Body of pancreas (tissue), 4 donors: ENCODE data around the gene F8. TPM values are rescaled to one million over a fixed set of nuclear protein-coding genes. Genes with fewer than 3 reads are reported as not detected.
"Not testable (repeated sequence)": the region's sequence is repeated elsewhere in the genome, so short reads cannot be mapped to it uniquely, and the experiment has no call there.

ENCODE experiments used
- ATAC-seq: fragments of 150-250 bp; one replicate; pipeline ENCODE4 v1.9.1; 2016
- DNase-seq, 4 donors: peaks; one replicate each; pipeline ENCODE4 v3.0.0-alpha.2; 2019
- H3K27ac ChIP-seq, 4 donors: fragments of 200-600 bp; sonication (generic); 1 replicate in 3 of 4; 2 replicates in 1 of 4; pipeline versions ENCODE4 v1.5.1 to v1.6.1; 2016 to 2019; ENCODE audit warnings: mild to moderate bottlenecking in 1 of 4, mixed read lengths in 1 of 4, moderate library complexity in 1 of 4
- H3K27me3 ChIP-seq, 2 donors: fragments of 200-600 bp; sonication (generic); one replicate each; pipeline ENCODE4 v1.6.0; 2016; ENCODE audit warnings: mild to moderate bottlenecking in 1 of 2
- H3K36me3 ChIP-seq, 2 donors: fragments of 200-600 bp; sonication (generic); replicated peaks in 1 of 2; 2 replicates each; pipeline ENCODE4 v1.5.1; 2016; ENCODE audit warnings: low read depth in 2 of 2; ENCODE audit not compliant: insufficient read depth in 1 of 2
- H3K4me1 ChIP-seq: fragments of 200-600 bp; sonication (generic); one replicate; pipeline ENCODE4 v1.6.0; 2016
- H3K4me3 ChIP-seq, 2 donors: fragments of 200-600 bp; sonication (generic); 1 replicate in 1 of 2; 2 replicates in 1 of 2; pipeline ENCODE4 v1.5.1; 2016 to 2019
- H3K9me3 ChIP-seq, 3 donors: fragments of 200-600 bp; sonication (generic); 1 replicate in 2 of 3; 2 replicates in 1 of 3; pipeline ENCODE4 v1.5.1; 2016
- POLR2A ChIP-seq, 3 donors: fragments of 450-650 bp; IDR thresholded peaks; one replicate each; pipeline ENCODE4 v1.6.1; 2016; ENCODE audit warnings: antibody characterized with exemption in 3 of 3, mild to moderate bottlenecking in 2 of 3
- WGBS, 2 donors: methylation state at CpG; one replicate each; pipeline ENCODE4 v1.1.5; 2017; 5-methylcytosine and 5-hydroxymethylcytosine counted together
- intact Hi-C: fragments of 100-400 bp; cut with DNase I; formaldehyde crosslinking; loops from one replicate; pipeline ENCODE4 v1.15.1; 2023
- total RNA-seq, 2 donors: library from RNA; depleted of rRNA; stranded (reverse); fragments of >200 nt; gene quantifications; one replicate each; pipeline ENCODE4 v1.1.0, GENCODE V29; 2016
- TF ChIP-seq, protein P1 (sequence below), 7 experiments: fragments of 450-650 bp in 4 of 7; fragments of 200-600 bp in 3 of 7; sonication (generic) in 3 of 7; IDR thresholded peaks; one replicate each; pipeline ENCODE4 v1.5.1; 2016 to 2019; ENCODE audit warnings: antibody characterized with exemption in 7 of 7

Gene F8
- total RNA-seq, 2 donors from 2014 or later: 5.7 to 9.2 TPM

DNA sequence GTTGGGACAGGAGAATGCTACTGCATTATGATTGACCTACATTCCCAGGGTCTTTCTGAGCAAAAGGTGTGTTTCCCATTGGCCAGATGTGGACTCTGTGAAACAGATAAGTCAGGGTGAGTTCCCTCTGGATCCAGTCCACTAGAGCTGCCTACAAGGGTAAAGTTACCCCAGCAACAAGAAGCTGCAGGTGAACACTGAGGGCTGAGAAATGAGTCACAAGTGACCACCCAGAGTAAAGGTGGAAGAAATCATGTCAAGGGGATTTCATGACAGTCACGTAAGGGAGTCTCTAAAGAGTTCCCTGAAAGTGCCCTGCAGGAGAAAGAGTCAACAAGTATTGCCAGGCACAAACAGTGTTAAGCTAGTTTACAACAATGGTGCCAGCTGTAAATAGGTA is 120.1 kb downstream of the F8 start:
- intact Hi-C loops: no loop called here
- TF ChIP-seq POLR2A (IDR thresholded peaks at IDR 0.05): no peak
- TF ChIP-seq, protein P1, sequence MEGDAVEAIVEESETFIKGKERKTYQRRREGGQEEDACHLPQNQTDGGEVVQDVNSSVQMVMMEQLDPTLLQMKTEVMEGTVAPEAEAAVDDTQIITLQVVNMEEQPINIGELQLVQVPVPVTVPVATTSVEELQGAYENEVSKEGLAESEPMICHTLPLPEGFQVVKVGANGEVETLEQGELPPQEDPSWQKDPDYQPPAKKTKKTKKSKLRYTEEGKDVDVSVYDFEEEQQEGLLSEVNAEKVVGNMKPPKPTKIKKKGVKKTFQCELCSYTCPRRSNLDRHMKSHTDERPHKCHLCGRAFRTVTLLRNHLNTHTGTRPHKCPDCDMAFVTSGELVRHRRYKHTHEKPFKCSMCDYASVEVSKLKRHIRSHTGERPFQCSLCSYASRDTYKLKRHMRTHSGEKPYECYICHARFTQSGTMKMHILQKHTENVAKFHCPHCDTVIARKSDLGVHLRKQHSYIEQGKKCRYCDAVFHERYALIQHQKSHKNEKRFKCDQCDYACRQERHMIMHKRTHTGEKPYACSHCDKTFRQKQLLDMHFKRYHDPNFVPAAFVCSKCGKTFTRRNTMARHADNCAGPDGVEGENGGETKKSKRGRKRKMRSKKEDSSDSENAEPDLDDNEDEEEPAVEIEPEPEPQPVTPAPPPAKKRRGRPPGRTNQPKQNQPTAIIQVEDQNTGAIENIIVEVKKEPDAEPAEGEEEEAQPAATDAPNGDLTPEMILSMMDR (IDR thresholded peaks at IDR 0.05): no peak

GRCh38 chrX:154900323-154900722 is 122.2 kb downstream of the F8 start:
- no peak for DNase-seq
- 86 to 88% methylated on average over 8 of the region's 8 CpGs for WGBS, 2 donors
- ATAC-seq: no peak
- Histone ChIP-seq H3K4me3 (no peak overlapping the region), H3K27ac (no peak overlapping the region), H3K4me1 (no peaks in the 10 kb centered on the region), H3K36me3 (no peaks in the 10 kb centered on the region), H3K27me3 (no peaks in the 10 kb centered on the region), H3K9me3 (no peaks in the 10 kb centered on the region)
- TF ChIP-seq, protein P1 (IDR thresholded peaks at IDR 0.05): no peak
- no peak for TF ChIP-seq POLR2A (IDR thresholded peaks at IDR 0.05)
- intact Hi-C loops: no loop called here

More for the DNA sequence above, 120.1 kb downstream of the F8 start:
- Histone ChIP-seq H3K27me3 (no peaks in the 10 kb centered on the region), H3K36me3 (no peaks in the 10 kb centered on the region), H3K9me3 (no peaks in the 10 kb centered on the region), H3K4me1 (no peaks in the 10 kb centered on the region), H3K27ac (no peak overlapping the region), H3K4me3 (no peak overlapping the region)
- no peak for DNase-seq
- WGBS, 2 donors: 80% methylated on average over 1 of the region's 1 CpG; no CpG with 5 or more reads in 1 of the 2 donors
- ATAC-seq: no peak

- DNase-seq (no peak), ATAC-seq (no peak)
- H3K4me1 ChIP-seq: no peaks in the 10 kb centered on the region
- no peaks in the 10 kb centered on the region for H3K36me3 ChIP-seq
- no peaks in the 10 kb centered on the region for H3K27me3 ChIP-seq
- intact Hi-C loops: no loop called here
- TF ChIP-seq, protein P1 (IDR thresholded peaks at IDR 0.05): no peak
- TF ChIP-seq POLR2A (IDR thresholded peaks at IDR 0.05): no peak
- H3K4me3 ChIP-seq: no peak overlapping the region
- WGBS, 2 donors: 100% methylated on average over 1 of the region's 1 CpG
- no peak overlapping the region for H3K27ac ChIP-seq
- H3K9me3 ChIP-seq: no peaks in the 10 kb centered on the region
Measured at GRCh38 chrX:154892296-154892695, 130.2 kb downstream of the F8 start.

DNA sequence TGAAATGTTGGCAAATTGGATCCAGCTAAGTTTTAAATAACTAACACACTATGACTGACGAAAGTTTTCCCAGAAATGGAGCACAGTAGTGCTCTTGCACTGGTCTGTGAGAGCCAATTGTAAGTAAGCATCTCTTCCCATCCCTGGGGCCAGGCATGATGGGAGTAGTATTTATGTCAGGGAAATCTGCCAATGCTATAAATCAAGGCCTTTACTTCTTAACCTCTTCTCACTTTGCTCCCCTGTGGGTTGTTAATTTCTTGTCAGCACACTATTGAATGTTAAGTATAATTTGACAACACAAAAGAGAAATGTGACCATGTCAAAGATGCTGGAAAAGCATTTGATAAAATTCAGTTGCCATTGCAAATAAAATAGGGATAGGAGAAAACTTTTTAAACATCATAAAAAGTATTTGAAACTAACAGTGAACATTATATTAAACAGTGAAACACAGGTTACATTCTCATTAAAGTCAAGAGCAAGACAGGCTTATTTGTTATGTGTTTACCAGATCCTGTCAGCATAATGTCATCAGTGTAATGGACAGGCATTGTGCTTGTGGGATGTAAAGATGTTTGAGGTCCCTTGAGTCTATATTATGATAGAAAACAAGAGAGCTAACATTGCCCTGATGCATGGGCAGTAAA is 131.4 kb downstream of the F8 start:
- TF ChIP-seq, protein P1 (IDR thresholded peaks at IDR 0.05): no peak
- TF ChIP-seq POLR2A (IDR thresholded peaks at IDR 0.05): no peak
- H3K9me3 ChIP-seq: no peaks in the 10 kb centered on the region
- no peak overlapping the region for H3K4me3 ChIP-seq
- H3K27ac ChIP-seq: no peak overlapping the region
- no peaks in the 10 kb centered on the region for H3K36me3 ChIP-seq
- no peaks in the 10 kb centered on the region for H3K4me1 ChIP-seq
- H3K27me3 ChIP-seq: no peaks in the 10 kb centered on the region
- intact Hi-C loops: no loop called here
- ATAC-seq: no peak
- WGBS, 2 donors: 83 to 86% methylated on average over 1 of the region's 1 CpG
- DNase-seq: no peak

- H3K4me3 ChIP-seq, H3K36me3 ChIP-seq, H3K9me3 ChIP-seq, intact Hi-C loops, H3K27ac ChIP-seq, DNase-seq, H3K27me3 ChIP-seq, H3K4me1 ChIP-seq: not testable (repeated sequence)
- no CpG with 5 or more reads among the region's 62 CpGs for WGBS, 2 donors
- ATAC-seq: peak; percentile 64
Measured at GRCh38 chrX:154886789-154887221, 135.7 kb downstream of the F8 start.

DNA sequence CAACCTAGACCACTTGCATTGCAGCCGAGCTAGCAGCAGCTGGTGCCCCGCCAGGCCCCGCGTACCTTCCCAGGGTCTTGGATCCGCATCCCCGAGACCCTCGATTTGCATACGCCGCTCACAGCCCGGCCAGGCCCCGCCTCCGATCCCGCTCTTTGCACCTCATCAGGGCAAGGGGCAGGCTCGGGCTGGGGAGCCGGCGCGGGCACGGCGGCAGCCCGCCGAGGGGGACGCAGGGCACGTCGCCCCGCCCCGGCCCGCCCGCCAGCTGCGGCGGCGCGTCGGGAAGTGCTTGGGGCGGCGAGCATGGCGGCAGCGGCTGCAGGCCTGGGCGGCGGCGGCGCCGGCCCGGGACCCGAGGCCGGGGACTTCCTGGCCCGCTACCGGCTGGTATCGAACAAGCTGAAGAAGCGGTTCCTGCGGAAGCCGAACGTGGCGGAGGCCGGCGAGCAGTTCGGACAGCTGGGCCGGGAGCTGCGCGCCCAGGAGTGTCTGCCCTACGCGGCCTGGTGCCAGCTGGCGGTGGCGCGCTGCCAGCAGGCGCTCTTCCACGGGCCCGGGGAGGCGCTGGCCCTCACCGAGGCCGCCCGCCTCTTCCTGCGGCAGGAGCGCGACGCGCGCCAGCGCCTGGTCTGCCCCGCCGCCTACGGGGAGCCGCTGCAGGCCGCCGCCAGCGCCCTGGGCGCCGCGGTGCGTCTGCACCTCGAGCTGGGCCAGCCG is 136.3 kb downstream of the F8 start, which contains the start of gene F8A1:
TSS of gene F8A1 (plus strand) at position 287 of the 720 bp plus-strand sequence. CDS start at position 307, 20 bp downstream.
- intact Hi-C loops, H3K27me3 ChIP-seq, H3K27ac ChIP-seq, H3K9me3 ChIP-seq, H3K36me3 ChIP-seq, H3K4me1 ChIP-seq, H3K4me3 ChIP-seq: not testable (repeated sequence)
- peak in 2 of 4 donors; percentile 39 to 55 for DNase-seq
- WGBS, 2 donors: no CpG with 5 or more reads among the region's 91 CpGs
- ATAC-seq: peak; percentile 89

- WGBS, 2 donors: no CpG with 5 or more reads among the region's 14 CpGs
- H3K9me3 ChIP-seq, intact Hi-C loops, H3K27me3 ChIP-seq, H3K27ac ChIP-seq, DNase-seq, H3K4me3 ChIP-seq, H3K36me3 ChIP-seq, ATAC-seq, H3K4me1 ChIP-seq: not testable (repeated sequence)
Measured at GRCh38 chrX:154885549-154885948, 137.0 kb downstream of the F8 start.

GRCh38 chrX:154885057-154885456 is 137.5 kb downstream of the F8 start:
- ATAC-seq, H3K9me3 ChIP-seq, H3K36me3 ChIP-seq, H3K27ac ChIP-seq, H3K27me3 ChIP-seq, intact Hi-C loops, DNase-seq, H3K4me1 ChIP-seq, H3K4me3 ChIP-seq: not testable (repeated sequence)
- no CpG with 5 or more reads among the region's 33 CpGs for WGBS, 2 donors
